ENCODE data around the gene PIK3CA.

Gene PIK3CA

GRCh38 chr3:179158336-179159039 is 10.3 kb downstream of the PIK3CA start:
- no peak for DNase-seq (ENCODE audit: low read depth)

GRCh38 chr3:179163503-179163902 is 15.3 kb downstream of the PIK3CA start:
- no peak for DNase-seq (ENCODE audit: low read depth)

DNA sequence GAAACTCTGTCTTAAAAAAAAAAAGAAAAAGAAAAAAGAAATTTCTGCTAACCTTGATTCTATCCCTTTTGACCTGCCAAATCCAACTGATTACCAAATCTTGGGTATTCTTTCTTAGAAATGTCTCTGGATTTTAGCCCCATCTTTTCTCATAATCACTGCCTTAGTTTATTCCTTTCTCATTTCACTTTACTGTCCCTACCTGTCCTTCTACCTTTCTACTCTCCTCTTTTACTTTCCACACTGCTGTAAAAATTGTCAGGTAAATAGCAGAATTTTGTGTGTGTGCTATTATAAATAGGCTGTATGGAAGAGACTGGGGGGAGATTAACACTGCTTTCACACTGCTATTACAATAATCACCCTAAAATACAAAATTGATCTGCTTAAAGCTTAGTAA is 16.7 kb downstream of the PIK3CA start:
- no peak for DNase-seq (ENCODE audit: low read depth)

DNA sequence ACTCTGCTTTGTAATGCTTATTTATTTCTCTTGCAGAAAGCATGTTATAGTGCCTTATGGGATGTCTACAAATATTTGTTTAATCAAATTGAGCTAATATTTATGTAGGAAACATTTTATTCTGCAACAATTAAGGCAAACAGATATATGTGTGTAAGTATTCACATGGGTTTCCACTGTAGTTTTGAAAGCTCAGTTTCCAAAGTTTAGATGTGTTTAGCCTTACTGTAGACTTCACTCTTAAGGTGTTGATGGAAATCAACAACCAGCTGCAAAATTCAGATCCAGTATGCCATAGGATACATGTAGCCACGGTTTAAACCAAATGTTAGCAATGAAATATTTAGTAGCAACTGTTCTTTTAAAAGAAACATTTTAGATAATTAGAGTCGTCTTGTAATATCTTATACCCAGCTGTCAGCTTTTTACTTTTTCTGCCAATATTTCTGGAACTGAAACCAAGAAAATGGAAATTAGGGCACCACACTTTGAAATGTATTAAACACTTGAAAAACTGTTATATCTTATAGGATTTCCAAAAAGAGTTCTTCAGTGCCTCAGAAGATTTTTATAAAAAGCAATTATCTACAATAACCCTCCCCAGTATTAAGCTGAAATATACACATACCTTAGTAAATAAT is 18.5 kb downstream of the PIK3CA start:
- DNase-seq (ENCODE audit: low read depth), result no peak

DNA sequence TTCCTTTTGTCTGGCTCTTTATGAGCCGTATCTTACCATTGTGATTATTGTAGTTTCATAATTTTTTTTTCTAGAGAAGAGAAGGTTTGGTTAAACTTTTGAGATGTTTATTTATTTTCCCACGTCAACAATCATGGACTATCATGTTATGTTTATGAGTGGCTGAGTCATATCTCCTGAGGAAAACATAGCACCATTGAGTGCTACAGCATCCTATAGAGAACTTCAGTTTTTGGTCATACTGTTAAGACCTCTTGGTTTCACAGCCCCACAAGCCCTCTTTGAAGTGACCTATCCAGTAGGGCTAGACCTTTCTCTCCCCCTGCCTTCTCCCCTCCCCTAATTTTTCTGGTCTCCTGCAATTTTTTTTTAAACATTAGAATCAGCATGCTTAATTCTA is 20.8 kb downstream of the PIK3CA start:
- no peak for DNase-seq (ENCODE audit: low read depth)

- DNase-seq (ENCODE audit: low read depth), result no peak
Observed at GRCh38 chr3:179172546-179172945, 24.4 kb downstream of the PIK3CA start.

GRCh38 chr3:179174316-179174715 is 26.2 kb downstream of the PIK3CA start:
- no peak for DNase-seq (ENCODE audit: low read depth)

DNA sequence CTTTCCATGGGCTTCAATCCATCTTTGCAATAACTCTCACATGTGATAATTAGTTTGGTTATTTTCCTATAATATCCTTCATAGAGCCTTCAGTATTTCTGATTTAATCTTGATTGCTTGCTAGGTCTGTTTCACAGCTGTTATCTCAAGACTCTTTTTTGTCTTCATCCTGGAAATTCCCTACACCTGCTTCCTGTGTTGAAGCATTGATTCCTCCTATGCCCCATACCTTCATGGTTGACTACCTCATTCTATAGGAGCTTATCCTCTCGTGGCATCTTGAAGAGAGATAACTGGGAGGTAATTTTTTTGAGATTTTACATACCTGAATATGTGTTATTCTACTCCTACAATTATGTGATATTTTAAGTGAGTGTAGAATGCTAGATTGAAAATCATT is 26.7 kb downstream of the PIK3CA start:
- DNase-seq (ENCODE audit: low read depth), result no peak

DNA sequence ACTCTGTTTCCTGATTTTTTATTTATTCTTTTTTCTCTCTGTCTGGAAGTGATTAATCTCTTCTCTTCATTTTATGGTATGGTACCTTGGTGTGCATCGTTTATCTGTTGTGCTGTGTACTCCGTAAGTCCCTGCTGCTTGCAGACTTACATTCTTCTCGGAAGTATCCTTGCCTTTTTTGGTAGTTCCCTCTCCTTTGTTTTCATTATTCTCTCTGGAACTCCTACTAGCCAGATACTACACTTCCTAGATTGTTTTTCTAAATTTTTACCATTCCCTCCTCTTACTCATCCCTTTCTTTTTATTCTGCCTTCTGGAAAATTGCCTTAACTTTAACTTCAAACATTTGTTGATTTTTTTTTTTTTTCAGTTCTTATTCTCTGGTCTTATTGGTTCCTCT is 27.2 kb downstream of the PIK3CA start:
- no peak for DNase-seq (ENCODE audit: low read depth)

- DNase-seq (ENCODE audit: low read depth), result no peak
Observed at GRCh38 chr3:179177611-179178010, 29.5 kb downstream of the PIK3CA start.

GRCh38 chr3:179179256-179179655 is 31.1 kb downstream of the PIK3CA start:
- no peak for DNase-seq (ENCODE audit: low read depth)

GRCh38 chr3:179179979-179180759 is 32.0 kb downstream of the PIK3CA start:
- peak; percentile 10 for DNase-seq (ENCODE audit: low read depth)

DNA sequence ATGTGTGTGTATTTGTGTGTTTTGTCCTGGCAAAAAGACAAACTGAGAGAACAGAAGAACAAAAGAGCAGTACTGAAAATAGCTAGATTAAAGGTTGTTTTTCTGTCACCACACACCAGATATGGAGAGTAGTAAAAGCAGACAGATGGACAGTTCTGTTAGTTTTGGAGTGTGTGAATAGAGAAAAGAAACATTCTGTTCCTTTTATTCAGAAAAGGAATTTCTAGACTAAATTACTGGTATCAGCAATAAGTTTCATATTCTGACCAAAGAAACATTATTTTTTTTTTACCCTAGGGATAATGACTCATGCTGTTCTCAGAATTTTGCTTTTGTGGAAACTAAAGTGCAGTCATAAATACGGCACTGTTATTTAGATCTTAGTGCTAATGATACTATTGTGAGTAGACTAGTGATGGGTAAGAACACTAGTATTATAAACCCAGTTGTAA is 32.9 kb downstream of the PIK3CA start:
- peak; percentile 57 for DNase-seq (ENCODE audit: low read depth)

- no peak for DNase-seq (ENCODE audit: low read depth)
Observed at GRCh38 chr3:179181993-179182551, 33.9 kb downstream of the PIK3CA start.

DNA sequence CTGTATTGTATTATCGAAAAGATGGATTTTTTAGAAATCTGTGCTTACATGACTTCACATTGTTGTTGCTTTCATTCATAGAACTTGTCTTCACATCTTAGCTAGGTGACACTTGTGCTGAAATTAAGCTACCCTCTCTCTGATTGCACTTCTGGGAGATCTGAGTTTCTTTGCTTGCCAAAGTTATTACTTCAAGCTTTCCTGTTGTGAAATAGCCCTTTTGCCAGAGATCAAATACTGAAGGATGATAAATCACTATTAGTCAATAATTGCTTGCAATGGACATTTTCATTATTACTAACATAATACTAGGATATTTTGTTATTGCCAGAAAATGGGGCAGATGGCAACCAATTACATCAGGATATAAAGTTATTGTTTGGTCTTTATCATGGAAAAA is 34.7 kb downstream of the PIK3CA start:
- DNase-seq (ENCODE audit: low read depth), result no peak

DNA sequence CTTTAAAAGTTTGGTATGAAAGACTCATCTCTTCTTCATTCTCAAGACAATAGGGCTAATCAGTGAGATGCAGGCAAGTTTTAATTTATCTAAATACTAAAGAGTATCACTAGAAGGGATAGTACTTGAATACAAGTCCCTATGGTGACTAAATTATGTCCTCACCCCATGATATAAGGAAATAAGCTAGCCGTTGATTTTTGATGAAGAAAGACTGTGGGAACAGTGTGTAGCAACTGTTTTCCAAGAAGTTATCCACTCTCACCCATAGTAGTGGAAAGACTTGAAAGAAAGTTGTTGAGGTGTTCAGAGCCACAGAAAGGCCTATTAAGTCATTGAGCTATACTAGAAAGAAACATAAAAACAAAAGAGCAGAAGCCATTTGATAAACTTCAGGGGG is 36.7 kb downstream of the PIK3CA start:
- no peak for DNase-seq (ENCODE audit: low read depth)

DNA sequence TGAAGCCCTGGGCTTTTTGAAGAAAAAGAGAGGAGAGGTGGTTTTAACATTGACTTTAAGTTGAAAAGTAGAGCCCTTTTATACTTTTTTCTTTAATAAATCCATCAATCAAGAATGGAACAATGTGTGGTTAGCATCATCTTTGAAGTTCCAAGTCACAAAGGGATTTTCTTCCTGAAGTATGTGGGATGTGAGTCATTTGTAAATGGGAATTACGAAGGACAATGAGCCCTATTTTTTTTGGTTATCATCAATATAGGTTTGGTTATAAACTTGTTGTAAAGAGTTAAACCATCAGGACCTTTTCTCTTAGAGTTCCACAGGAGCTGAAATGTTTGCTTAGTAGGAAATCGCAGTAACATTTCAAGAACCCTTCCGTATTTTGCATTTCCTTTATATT is 38.3 kb downstream of the PIK3CA start:
- DNase-seq (ENCODE audit: low read depth), result no peak

DNA sequence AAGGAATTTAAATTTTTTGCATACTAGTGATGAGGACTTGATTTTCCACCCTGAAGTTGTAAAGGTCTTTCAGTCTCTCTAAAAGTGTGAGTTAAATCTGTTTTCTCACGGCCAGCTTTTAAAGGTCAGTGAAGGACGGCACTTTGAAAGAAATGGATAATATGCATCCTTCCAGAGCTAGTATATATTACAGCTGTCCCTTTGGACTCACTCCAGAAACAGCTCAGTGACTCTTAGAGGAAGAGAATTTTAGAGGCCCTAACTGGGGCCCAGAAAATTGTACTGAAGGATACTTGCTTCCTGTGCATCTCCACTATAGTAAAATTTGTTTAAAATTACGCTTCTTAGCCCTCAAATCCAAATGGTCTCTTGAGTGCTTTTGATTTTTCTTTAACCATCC is 41.6 kb downstream of the PIK3CA start:
- DNase-seq (ENCODE audit: low read depth), result peak; percentile 42

DNA sequence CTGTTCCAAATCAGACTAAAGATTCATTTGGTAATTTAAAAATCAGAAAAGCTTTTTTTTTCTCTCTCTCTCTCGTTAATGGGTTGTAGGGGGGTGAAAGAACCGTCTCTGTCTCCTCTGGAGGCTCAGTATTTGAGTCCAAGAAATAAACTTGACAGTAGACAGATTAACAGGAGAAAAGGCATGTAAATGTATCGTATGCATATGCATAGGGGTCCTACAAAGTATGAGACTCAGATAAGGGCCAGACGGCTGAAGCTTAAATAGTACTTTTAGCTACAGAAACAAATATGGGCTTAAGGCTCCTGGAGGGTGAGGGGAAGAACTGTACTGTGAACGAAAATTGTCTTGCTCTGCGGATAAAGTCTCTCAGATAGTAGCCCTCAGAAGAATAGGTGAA is 42.4 kb downstream of the PIK3CA start:
- no peak for DNase-seq (ENCODE audit: low read depth)

DNA sequence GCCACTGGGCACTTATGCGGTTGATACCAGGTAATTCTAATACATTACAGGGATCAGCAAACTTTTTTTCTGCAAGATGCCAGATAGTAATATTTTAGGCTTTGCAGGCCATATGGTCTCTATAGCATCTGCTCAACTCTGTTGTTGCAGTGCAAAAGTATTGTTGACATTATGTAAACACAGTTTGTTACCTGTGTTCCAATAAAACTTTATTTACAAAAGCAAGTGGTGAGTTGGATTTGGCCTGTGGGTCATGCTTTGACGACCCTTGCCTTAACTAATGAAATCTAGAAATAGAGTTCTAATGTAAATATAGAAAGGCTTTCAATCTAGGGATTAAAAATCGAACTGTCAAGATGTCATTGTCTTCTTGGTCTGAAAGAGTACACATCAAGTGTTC is 44.4 kb downstream of the PIK3CA start:
- no peak for DNase-seq (ENCODE audit: low read depth)

- DNase-seq (ENCODE audit: low read depth), result no peak
Observed at GRCh38 chr3:179194931-179195330, 46.8 kb downstream of the PIK3CA start.

- peak; percentile 33 for DNase-seq (ENCODE audit: low read depth)
Observed at GRCh38 chr3:179196098-179196497, 47.9 kb downstream of the PIK3CA start.

DNA sequence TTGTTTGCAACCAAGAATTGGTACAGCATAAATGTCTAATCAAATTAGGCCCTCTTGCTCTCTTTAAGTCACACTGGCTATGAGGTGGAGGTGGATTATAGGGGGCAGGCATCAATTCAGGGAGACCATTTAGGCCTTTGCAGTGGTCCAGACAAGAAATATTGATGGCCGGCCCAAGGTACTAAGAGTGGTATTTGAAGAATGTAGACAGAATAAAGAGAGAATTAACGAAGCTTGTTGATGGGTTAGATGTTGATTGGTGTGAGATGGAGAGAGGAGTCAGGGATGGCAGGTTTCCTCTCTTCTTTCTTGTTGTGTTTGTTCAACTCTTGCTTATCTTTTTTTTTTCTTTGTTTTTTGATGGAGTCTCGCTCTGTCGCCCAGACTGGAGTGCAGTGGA is 48.5 kb downstream of the PIK3CA start:
- no peak for DNase-seq (ENCODE audit: low read depth)

Data from fibroblast of the conjunctiva (primary cell).